ENCODE results near the gene PJA1.

The PJA1 gene

DNA sequence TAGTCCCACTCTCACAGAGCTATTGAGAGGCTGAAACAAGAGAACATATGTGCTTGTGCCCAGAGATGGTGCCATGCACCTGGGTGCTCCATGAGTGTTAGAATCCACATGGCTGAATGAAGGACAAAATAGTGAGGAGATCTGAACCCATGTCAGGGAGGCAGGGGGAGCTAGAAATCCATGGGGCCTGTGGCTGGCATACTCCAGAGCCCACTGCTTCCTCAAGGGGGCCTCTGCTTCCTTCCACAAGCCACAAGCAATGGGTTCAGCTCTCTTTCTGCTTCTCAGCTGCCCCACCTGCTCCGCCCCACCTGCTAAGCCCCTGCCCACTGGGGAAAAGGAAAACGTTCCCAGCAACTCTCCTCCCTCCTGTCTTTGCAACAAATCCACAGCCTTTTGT lies 46.1 kb downstream of the PJA1 start:
- TF ChIP-seq, protein P1, sequence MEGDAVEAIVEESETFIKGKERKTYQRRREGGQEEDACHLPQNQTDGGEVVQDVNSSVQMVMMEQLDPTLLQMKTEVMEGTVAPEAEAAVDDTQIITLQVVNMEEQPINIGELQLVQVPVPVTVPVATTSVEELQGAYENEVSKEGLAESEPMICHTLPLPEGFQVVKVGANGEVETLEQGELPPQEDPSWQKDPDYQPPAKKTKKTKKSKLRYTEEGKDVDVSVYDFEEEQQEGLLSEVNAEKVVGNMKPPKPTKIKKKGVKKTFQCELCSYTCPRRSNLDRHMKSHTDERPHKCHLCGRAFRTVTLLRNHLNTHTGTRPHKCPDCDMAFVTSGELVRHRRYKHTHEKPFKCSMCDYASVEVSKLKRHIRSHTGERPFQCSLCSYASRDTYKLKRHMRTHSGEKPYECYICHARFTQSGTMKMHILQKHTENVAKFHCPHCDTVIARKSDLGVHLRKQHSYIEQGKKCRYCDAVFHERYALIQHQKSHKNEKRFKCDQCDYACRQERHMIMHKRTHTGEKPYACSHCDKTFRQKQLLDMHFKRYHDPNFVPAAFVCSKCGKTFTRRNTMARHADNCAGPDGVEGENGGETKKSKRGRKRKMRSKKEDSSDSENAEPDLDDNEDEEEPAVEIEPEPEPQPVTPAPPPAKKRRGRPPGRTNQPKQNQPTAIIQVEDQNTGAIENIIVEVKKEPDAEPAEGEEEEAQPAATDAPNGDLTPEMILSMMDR (IDR thresholded peaks at IDR 0.05; ENCODE audit: borderline replicate concordance, insufficient read depth, low read depth, low read length) = no peak
- no peak overlapping the region for H3K4me3 ChIP-seq (ENCODE audit: low read depth, low read length)

DNA sequence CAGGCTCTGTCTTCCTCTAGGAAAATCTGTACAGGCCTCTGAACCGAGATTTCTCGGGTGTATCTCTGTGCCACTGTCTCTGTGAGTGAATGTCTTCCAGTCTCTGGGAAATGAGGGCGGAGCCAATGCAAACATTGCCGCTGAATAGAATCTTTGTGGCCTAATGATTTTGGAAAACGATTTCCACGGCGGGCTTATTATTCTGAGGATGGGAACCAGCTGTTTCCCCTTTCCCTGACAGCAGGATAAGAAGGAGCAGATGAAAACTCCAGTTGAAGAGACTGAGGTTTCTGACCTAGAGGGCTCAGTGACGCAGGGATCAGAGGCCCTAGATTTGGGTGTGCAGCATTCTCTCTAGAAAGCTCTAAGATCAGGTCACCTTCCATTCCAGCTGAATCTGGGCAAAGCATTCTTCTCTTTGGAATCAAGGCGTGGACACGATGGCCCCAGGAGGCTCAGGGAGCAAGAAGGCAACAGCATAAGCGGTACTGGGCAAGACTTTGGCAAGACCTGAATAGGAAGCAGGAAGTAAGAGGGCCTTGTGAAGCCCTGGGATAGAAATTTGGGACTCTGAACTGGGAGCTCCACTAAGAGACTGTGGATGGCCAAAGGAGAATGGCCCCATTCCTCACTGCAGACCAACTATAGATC lies 47.3 kb downstream of the PJA1 start:
- no peak overlapping the region for H3K4me3 ChIP-seq (ENCODE audit: low read depth, low read length)
- TF ChIP-seq, protein P1 (IDR thresholded peaks at IDR 0.05; ENCODE audit: borderline replicate concordance, insufficient read depth, low read depth, low read length) = no peak

DNA sequence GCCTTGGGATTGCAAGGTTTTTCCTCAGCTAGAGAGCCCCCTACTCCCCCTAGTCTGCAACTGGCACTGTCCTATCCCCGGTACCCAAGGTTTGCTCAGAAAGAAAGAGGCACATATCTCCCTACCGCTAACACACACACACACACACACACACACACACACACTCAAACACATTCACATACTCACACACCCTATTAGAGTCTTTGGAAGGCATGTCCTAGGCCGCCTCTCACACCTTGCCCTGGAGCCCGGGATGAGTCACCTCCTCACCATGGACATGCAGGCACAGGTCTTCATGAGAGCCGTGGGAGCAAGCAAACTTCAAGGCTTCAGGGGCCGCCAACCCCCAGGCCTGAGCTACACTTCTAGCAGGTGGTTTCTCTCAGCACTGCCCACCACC lies 49.2 kb downstream of the PJA1 start:
- no peak overlapping the region for H3K4me3 ChIP-seq (ENCODE audit: low read depth, low read length)
- TF ChIP-seq, protein P1 (IDR thresholded peaks at IDR 0.05; ENCODE audit: borderline replicate concordance, insufficient read depth, low read depth, low read length) = no peak

DNA sequence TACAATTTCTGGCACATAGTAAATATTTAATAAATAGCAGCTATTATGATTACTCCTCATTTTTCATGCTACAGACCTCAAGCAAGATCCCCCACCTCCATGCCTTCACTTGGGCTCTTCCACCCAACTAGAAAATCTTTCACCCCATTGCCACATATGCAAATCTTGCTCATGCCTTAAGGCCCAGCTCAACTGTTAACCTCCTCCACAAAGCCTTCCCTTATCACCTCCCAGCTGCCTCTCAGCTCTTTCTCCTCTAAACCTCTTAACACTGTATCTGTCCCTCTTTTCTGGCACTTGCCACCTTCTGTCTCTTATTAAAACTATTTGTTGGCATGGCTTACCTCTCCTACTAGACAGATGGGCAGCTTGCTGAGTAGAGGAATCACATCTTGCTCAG lies 51.5 kb downstream of the PJA1 start:
- TF ChIP-seq, protein P1 (IDR thresholded peaks at IDR 0.05; ENCODE audit: borderline replicate concordance, insufficient read depth, low read depth, low read length) = no peak
- H3K4me3 ChIP-seq (ENCODE audit: low read depth, low read length) = no peak overlapping the region
